ENCODE data around the gene ACACA.

ACACA gene

DNA sequence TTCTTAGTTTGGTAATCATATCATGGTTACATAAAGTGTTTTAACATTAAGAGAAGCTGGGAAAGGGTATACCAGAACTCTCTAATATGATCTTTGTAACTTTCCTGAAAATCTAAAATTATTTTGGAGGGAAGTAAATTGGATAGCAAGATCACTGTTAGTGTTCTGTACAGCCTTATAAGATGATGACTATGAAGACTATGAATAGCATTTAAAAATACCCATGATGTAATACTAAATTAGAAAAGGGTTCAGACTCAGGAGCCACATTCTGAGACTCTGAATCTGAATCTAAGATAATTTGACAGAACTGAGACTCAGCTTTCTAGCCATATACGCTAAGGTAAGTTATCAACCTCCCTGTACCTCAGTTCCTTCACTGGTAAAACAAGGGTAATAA, 238.9 kb downstream of the ACACA start:
- TF ChIP-seq EZH2 (optimal IDR thresholded peaks at IDR 0.05; ENCODE audit: low read depth, low read length) (no peak), EZH2phosphoT487 (IDR thresholded peaks at IDR 0.05; ENCODE audit: low read length) (no peak)
- TF ChIP-seq, protein P1, sequence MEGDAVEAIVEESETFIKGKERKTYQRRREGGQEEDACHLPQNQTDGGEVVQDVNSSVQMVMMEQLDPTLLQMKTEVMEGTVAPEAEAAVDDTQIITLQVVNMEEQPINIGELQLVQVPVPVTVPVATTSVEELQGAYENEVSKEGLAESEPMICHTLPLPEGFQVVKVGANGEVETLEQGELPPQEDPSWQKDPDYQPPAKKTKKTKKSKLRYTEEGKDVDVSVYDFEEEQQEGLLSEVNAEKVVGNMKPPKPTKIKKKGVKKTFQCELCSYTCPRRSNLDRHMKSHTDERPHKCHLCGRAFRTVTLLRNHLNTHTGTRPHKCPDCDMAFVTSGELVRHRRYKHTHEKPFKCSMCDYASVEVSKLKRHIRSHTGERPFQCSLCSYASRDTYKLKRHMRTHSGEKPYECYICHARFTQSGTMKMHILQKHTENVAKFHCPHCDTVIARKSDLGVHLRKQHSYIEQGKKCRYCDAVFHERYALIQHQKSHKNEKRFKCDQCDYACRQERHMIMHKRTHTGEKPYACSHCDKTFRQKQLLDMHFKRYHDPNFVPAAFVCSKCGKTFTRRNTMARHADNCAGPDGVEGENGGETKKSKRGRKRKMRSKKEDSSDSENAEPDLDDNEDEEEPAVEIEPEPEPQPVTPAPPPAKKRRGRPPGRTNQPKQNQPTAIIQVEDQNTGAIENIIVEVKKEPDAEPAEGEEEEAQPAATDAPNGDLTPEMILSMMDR (IDR thresholded peaks at IDR 0.05; ENCODE audit: low read length), result no peak
- no peak overlapping the region for H3K4me2 ChIP-seq (ENCODE audit: low read depth, low read length)

DNA sequence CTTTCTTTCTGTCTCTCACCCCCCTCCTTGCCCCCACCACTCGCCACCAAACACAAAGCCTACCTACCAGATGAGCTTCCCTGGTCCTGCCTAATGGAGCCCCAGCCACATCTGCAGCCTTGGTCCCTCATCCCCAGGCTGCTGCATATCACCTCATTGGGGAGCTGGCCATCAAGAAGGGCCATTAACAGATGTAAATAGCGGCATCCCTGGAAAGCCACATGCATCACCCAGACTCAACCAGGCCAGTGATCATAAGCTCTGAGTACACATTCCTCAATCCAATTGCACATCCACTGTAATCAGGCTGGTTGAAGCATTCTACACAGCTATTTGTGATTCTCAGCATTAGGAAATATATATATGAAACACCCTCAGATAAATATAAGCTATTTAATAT, 242.6 kb downstream of the ACACA start:
- Histone ChIP-seq H2AFZ (ENCODE audit: low read length) (no peak overlapping the region), H3K36me3 (replicated peaks; ENCODE audit: insufficient read depth, low read length) (no peaks in the 10 kb centered on the region), H3K79me2 (ENCODE audit: low read length) (no peaks in the 10 kb centered on the region), H3K4me1 (ENCODE audit: low read length) (no peaks in the 10 kb centered on the region), H3K27ac (ENCODE audit: low read length) (no peak overlapping the region), H4K20me1 (ENCODE audit: insufficient read depth, low read length) (no peaks in the 10 kb centered on the region), H3K9me3 (replicated peaks; ENCODE audit: insufficient read depth, low read length) (no peaks in the 10 kb centered on the region), H3K4me3 (ENCODE audit: low read length) (no peak overlapping the region), H3K4me2 (ENCODE audit: low read depth, low read length) (no peak overlapping the region), H3F3A (ENCODE audit: insufficient read depth, low read length) (no peaks in the 10 kb centered on the region), H3K9ac (ENCODE audit: low read length) (no peak overlapping the region), H3K27me3 (replicated peaks; ENCODE audit: insufficient read depth, low read length) (no peaks in the 10 kb centered on the region), H3K9me2 (replicated peaks; ENCODE audit: insufficient read depth, low read length) (no peaks in the 10 kb centered on the region)
- no peak for DNase-seq
- TF ChIP-seq EZH2 (optimal IDR thresholded peaks at IDR 0.05; ENCODE audit: low read depth, low read length) (no peak), EZH2phosphoT487 (IDR thresholded peaks at IDR 0.05; ENCODE audit: low read length) (no peak)
- TF ChIP-seq, protein P1 (IDR thresholded peaks at IDR 0.05; ENCODE audit: low read length), result no peak

More for the DNA sequence above, 238.9 kb downstream of the ACACA start:
- Histone ChIP-seq H3K9me3 (replicated peaks; ENCODE audit: insufficient read depth, low read length) (no peaks in the 10 kb centered on the region), H3K9me2 (replicated peaks; ENCODE audit: insufficient read depth, low read length) (no peaks in the 10 kb centered on the region), H3K9ac (ENCODE audit: low read length) (no peak overlapping the region), H3K36me3 (replicated peaks; ENCODE audit: insufficient read depth, low read length) (no peaks in the 10 kb centered on the region), H3F3A (ENCODE audit: insufficient read depth, low read length) (no peaks in the 10 kb centered on the region), H3K4me1 (ENCODE audit: low read length) (no peaks in the 10 kb centered on the region), H3K27ac (ENCODE audit: low read length) (no peak overlapping the region), H3K27me3 (replicated peaks; ENCODE audit: insufficient read depth, low read length) (no peaks in the 10 kb centered on the region), H4K20me1 (ENCODE audit: insufficient read depth, low read length) (no peaks in the 10 kb centered on the region), H2AFZ (ENCODE audit: low read length) (no peak overlapping the region), H3K4me3 (ENCODE audit: low read length) (no peak overlapping the region), H3K79me2 (ENCODE audit: low read length) (no peaks in the 10 kb centered on the region)
- no peak for DNase-seq

DNA sequence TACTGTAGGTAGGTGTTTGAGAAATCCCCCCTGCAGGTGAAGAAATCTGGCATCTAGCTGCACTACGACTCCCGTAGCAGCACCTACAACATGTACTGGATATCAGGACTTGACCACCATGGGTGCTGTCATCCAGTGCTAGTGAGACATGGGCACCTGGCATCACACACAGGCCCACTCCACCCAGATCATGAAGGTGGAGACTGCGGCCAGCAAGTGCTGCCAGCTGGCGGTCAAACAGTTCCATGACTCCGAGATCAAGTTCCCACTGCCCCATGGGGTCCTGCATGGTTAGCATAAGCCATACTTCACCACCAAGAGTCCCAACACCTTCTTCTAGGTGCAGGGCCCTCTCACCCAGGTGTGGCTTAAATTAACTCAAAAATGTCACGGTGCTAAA, 243.8 kb downstream of the ACACA start:
- no peaks in the 10 kb centered on the region for H3F3A ChIP-seq (ENCODE audit: insufficient read depth, low read length)
- no peak overlapping the region for H3K4me2 ChIP-seq (ENCODE audit: low read depth, low read length)
- no peak overlapping the region for H2AFZ ChIP-seq (ENCODE audit: low read length)
- H3K4me1 ChIP-seq (ENCODE audit: low read length), result no peaks in the 10 kb centered on the region
- no peaks in the 10 kb centered on the region for H4K20me1 ChIP-seq (ENCODE audit: insufficient read depth, low read length)
- no peaks in the 10 kb centered on the region for H3K9me3 ChIP-seq (replicated peaks; ENCODE audit: insufficient read depth, low read length)
- no peaks in the 10 kb centered on the region for H3K36me3 ChIP-seq (replicated peaks; ENCODE audit: insufficient read depth, low read length)
- no peaks in the 10 kb centered on the region for H3K9me2 ChIP-seq (replicated peaks; ENCODE audit: insufficient read depth, low read length)
- no peak overlapping the region for H3K4me3 ChIP-seq (ENCODE audit: low read length)
- H3K27me3 ChIP-seq (replicated peaks; ENCODE audit: insufficient read depth, low read length), result no peaks in the 10 kb centered on the region
- H3K9ac ChIP-seq (ENCODE audit: low read length), result no peak overlapping the region
- no peak overlapping the region for H3K27ac ChIP-seq (ENCODE audit: low read length)
- TF ChIP-seq, protein P1 (IDR thresholded peaks at IDR 0.05; ENCODE audit: low read length), result no peak
- TF ChIP-seq EZH2 (optimal IDR thresholded peaks at IDR 0.05; ENCODE audit: low read depth, low read length) (no peak), EZH2phosphoT487 (IDR thresholded peaks at IDR 0.05; ENCODE audit: low read length) (no peak)
- no peak for DNase-seq
- no peaks in the 10 kb centered on the region for H3K79me2 ChIP-seq (ENCODE audit: low read length)

Measured in MM.1S (cell line).